GM23248 (cell line): ENCODE data around the gene AACS. TPM values are rescaled to one million over a fixed set of nuclear protein-coding genes. Genes with fewer than 3 reads are reported as not detected.

ENCODE experiments used
- DNase-seq: peaks from one replicate; pipeline ENCODE4 v3.0.0-alpha.2; 2015
- H2AFZ ChIP-seq: fragments of 200-600 bp; sonication (generic); 2 replicates; pipeline ENCODE4 v1.6.1; 2016; ENCODE audit warnings: antibody characterized with exemption
- H3F3A ChIP-seq: fragments of 200-600 bp; sonication (generic); 2 replicates; pipeline ENCODE4 v1.6.1; 2016; ENCODE audit warnings: mild to moderate bottlenecking, antibody characterized with exemption, mixed run types; ENCODE audit not compliant: insufficient read depth
- H3K27ac ChIP-seq: fragments of 200-600 bp; sonication (generic); 2 replicates; pipeline ENCODE4 v1.5.1; 2016; ENCODE audit warnings: mild to moderate bottlenecking
- H3K27me3 ChIP-seq: fragments of 200-600 bp; sonication (generic); replicated peaks from 2 replicates; pipeline ENCODE4 v1.6.1; 2016; ENCODE audit warnings: mild to moderate bottlenecking; ENCODE audit not compliant: insufficient read depth
- H3K36me3 ChIP-seq: fragments of 200-600 bp; sonication (generic); 2 replicates; pipeline ENCODE4 v1.6.1; 2016; ENCODE audit warnings: low read depth, mild to moderate bottlenecking
- H3K4me1 ChIP-seq: fragments of 200-600 bp; sonication (generic); 2 replicates; pipeline ENCODE4 v1.6.1; 2016; ENCODE audit warnings: mild to moderate bottlenecking; ENCODE audit not compliant: insufficient read depth
- H3K4me2 ChIP-seq: fragments of 200-600 bp; sonication (generic); one replicate; pipeline ENCODE4 v1.6.1; 2016; ENCODE audit warnings: mild to moderate bottlenecking; ENCODE audit not compliant: unreplicated experiment
- H3K4me3 ChIP-seq: fragments of 200-600 bp; sonication (generic); 2 replicates; pipeline ENCODE4 v1.5.1; 2016; ENCODE audit warnings: mild to moderate bottlenecking
- H3K79me2 ChIP-seq: fragments of 200-600 bp; sonication (generic); 2 replicates; pipeline ENCODE4 v1.6.1; 2016; ENCODE audit warnings: mild to moderate bottlenecking; ENCODE audit not compliant: insufficient read depth
- H3K9ac ChIP-seq: fragments of 200-600 bp; sonication (generic); 2 replicates; pipeline ENCODE4 v1.6.1; 2016; ENCODE audit warnings: mild to moderate bottlenecking
- H3K9me2 ChIP-seq: fragments of 200-600 bp; sonication (generic); 2 replicates; pipeline ENCODE4 v1.6.1; 2016; ENCODE audit warnings: mixed run types, mild to moderate bottlenecking, moderate library complexity; ENCODE audit not compliant: insufficient read depth
- H3K9me3 ChIP-seq: fragments of 200-600 bp; sonication (generic); one replicate; pipeline ENCODE4 v1.6.1; 2017; ENCODE audit warnings: low read depth
- H4K20me1 ChIP-seq: fragments of 200-600 bp; sonication (generic); 2 replicates; pipeline ENCODE4 v1.6.0; 2016; ENCODE audit not compliant: insufficient read depth
- EZH2 ChIP-seq: fragments of 200-600 bp; sonication (generic); IDR thresholded peaks from 2 replicates; pipeline ENCODE4 v1.6.1; 2018; ENCODE audit warnings: antibody characterized with exemption, mild to moderate bottlenecking; ENCODE audit not compliant: insufficient read depth, poor library complexity, severe bottlenecking
- EZH2phosphoT487 ChIP-seq: fragments of 200-600 bp; sonication (generic); IDR thresholded peaks from 2 replicates; pipeline ENCODE4 v1.6.1; 2018; ENCODE audit warnings: antibody characterized with exemption, moderate library complexity, mild to moderate bottlenecking, low read depth; ENCODE audit not compliant: insufficient read depth
- WGBS, 2 experiments: methylation state at CpG; one replicate each; pipeline ENCODE4 v1.1.6; 2015 to 2017; ENCODE audit warnings: low lambda C conversion rate in 2 of 2, low coverage in 1 of 2; ENCODE audit errors: missing lambda C conversion rate in 2 of 2; 5-methylcytosine and 5-hydroxymethylcytosine counted together
- in situ Hi-C: fragments of 300-500 bp; cut with MboI; formaldehyde crosslinking; loops from 2 replicates; pipeline ENCODE4 v1.15.0; 2020
- polyA plus RNA-seq: library from polyadenylated mRNA; unstranded; fragments of >200 nt; fragmentation: Nextera tagmentation; extraction: Ambion mirVana; gene quantifications from 2 replicates; pipeline ENCODE4 v1.2.1, GENCODE V29; 2016
- total RNA-seq: library from RNA; depleted of rRNA; stranded (reverse); fragments of >200 nt; shearing (Covaris generic); gene quantifications from 2 replicates; pipeline ENCODE4 v1.2.3, GENCODE V29; 2014

The AACS gene
- total and polyA plus RNA-seq, 2 experiments from 2014 or later: 14.7 to 16.9 TPM

DNA sequence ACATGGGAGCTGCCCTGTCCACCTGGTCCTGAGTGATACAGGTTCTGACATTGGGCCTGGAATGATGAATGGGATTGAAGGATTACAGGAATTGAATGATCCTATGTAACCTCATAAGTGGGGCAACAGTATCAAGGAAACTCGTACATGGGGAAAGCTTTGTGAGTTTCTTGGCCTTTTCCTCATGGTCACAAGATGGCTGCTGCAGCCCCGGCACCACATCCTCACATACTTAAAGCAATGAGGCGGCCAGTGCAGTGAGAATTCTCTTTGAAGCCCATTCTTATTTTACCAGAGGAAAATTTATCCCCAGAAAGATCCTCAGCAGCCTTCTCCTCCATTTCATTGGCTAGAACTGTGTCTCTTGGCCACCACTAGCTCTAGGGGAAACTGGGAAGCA is 91.9 kb downstream of the AACS start:
- no peak overlapping the region for H3K27ac ChIP-seq
- H3F3A ChIP-seq: no peaks in the 10 kb centered on the region
- no peaks in the 10 kb centered on the region; the same call in 1 of the 2 replicates for H3K27me3 ChIP-seq
- no peak for DNase-seq
- no peak for TF ChIP-seq EZH2phosphoT487
- no peak for TF ChIP-seq EZH2
- WGBS, 2 experiments: 51 to 61% methylated on average over 3 of the region's 3 CpGs
- H4K20me1 ChIP-seq: no peaks in the 10 kb centered on the region
- no peak overlapping the region for H3K4me3 ChIP-seq
- no peaks in the 10 kb centered on the region for H3K79me2 ChIP-seq
- H3K9me2 ChIP-seq: no peaks in the 10 kb centered on the region
- H2AFZ ChIP-seq: no peak overlapping the region
- no peaks in the 10 kb centered on the region for H3K4me1 ChIP-seq
- H3K9me3 ChIP-seq: no peaks in the 10 kb centered on the region
- no peak overlapping the region for H3K4me2 ChIP-seq
- H3K9ac ChIP-seq: no peak overlapping the region
- in situ Hi-C loops: no loop called here
- no peaks in the 10 kb centered on the region for H3K36me3 ChIP-seq

GRCh38 chr12:125159702-125160101 is 94.5 kb downstream of the AACS start:
- H3K27ac ChIP-seq: no peak overlapping the region
- TF ChIP-seq EZH2 (no peak), EZH2phosphoT487 (no peak)
- H3K9ac ChIP-seq: no peak overlapping the region
- WGBS, 2 experiments: 62 to 64% methylated on average over 3 of the region's 3 CpGs
- H3K27me3 ChIP-seq: no peaks in the 10 kb centered on the region; the same call in 1 of the 2 replicates
- H4K20me1 ChIP-seq: no peaks in the 10 kb centered on the region
- H3K4me3 ChIP-seq: no peak overlapping the region
- H3F3A ChIP-seq: no peaks in the 10 kb centered on the region
- H2AFZ ChIP-seq: no peak overlapping the region
- in situ Hi-C loops: no loop called here
- H3K36me3 ChIP-seq: no peaks in the 10 kb centered on the region
- no peak for DNase-seq
- no peaks in the 10 kb centered on the region for H3K9me3 ChIP-seq
- H3K79me2 ChIP-seq: no peaks in the 10 kb centered on the region
- H3K4me2 ChIP-seq: no peak overlapping the region
- H3K4me1 ChIP-seq: no peaks in the 10 kb centered on the region
- no peaks in the 10 kb centered on the region for H3K9me2 ChIP-seq

- DNase-seq: no peak
- Histone ChIP-seq H3K36me3 (no peaks in the 10 kb centered on the region), H3K9ac (no peak overlapping the region), H3K27me3 (no peaks in the 10 kb centered on the region; the same call in 1 of the 2 replicates), H3K4me3 (no peak overlapping the region), H3F3A (no peaks in the 10 kb centered on the region), H4K20me1 (no peaks in the 10 kb centered on the region), H3K9me3 (no peaks in the 10 kb centered on the region), H2AFZ (no peak overlapping the region), H3K4me1 (no peaks in the 10 kb centered on the region), H3K4me2 (no peak overlapping the region), H3K27ac (no peak overlapping the region), H3K79me2 (no peaks in the 10 kb centered on the region), H3K9me2 (no peaks in the 10 kb centered on the region)
- 35 to 45% methylated on average over 9 of the region's 9 CpGs for WGBS, 2 experiments
- in situ Hi-C loops: no loop called here
- TF ChIP-seq EZH2 (no peak), EZH2phosphoT487 (no peak)
Observed at GRCh38 chr12:125160281-125160955, 95.2 kb downstream of the AACS start.

DNA sequence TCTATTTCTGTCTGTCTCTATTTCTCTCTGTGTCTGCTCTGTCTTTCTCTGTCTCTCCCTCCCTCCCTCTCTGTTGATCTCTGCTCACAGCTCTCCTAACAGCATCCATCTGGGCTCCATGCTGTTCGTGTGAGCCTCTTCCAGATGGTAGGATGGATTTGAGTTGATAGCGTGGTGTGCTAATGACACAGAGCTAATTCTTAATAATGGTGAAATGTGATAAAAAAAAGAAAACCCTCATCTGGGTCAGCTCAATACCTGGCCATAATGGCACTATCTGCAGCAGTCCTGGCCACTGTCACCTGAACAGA is 96.4 kb downstream of the AACS start:
- TF ChIP-seq EZH2 (no peak), EZH2phosphoT487 (no peak)
- no peaks in the 10 kb centered on the region for H3F3A ChIP-seq
- H3K4me1 ChIP-seq: no peaks in the 10 kb centered on the region
- no peak overlapping the region for H3K27ac ChIP-seq
- no peaks in the 10 kb centered on the region for H4K20me1 ChIP-seq
- in situ Hi-C loops: no loop called here
- WGBS, 2 experiments: 0 to 3% methylated on average over 2 of the region's 2 CpGs
- no peak overlapping the region for H3K4me3 ChIP-seq
- H3K9ac ChIP-seq: no peak overlapping the region
- H3K9me2 ChIP-seq: no peaks in the 10 kb centered on the region
- H3K4me2 ChIP-seq: no peak overlapping the region
- H3K36me3 ChIP-seq: no peaks in the 10 kb centered on the region
- DNase-seq: no peak
- H3K27me3 ChIP-seq: no peaks in the 10 kb centered on the region; the same call in 1 of the 2 replicates
- no peaks in the 10 kb centered on the region for H3K79me2 ChIP-seq
- no peaks in the 10 kb centered on the region for H3K9me3 ChIP-seq
- H2AFZ ChIP-seq: peak overlapping the region; percentile 38; the same call in 1 of the 2 replicates
